RWPE2 (cell line): Measurements from ENCODE around the gene ZYG11B.

ENCODE experiments used
- ATAC-seq: fragments of 200-7000 bp; cut with Tn5 transposase; 3 replicates; pipeline ENCODE4 v1.9.1; 2021; ENCODE audit warnings: low read depth
- DNase-seq: peaks from one replicate; pipeline ENCODE4 v3.0.0-alpha.2; 2020; ENCODE audit warnings: low spot score
- H3K27ac ChIP-seq: fragments of 450-650 bp; 2 replicates; pipeline ENCODE4 v1.5.1; 2017; ENCODE audit warnings: mild to moderate bottlenecking; ENCODE audit not compliant: poor library complexity, severe bottlenecking
- H3K27me3 ChIP-seq: fragments of 250-450 bp; sonication (Bioruptor Pico); 2 replicates; pipeline ENCODE4 v1.5.1; 2021; ENCODE audit warnings: mild to moderate bottlenecking, moderate library complexity; ENCODE audit not compliant: insufficient read depth, poor library complexity, severe bottlenecking
- H3K36me3 ChIP-seq: fragments of 250-450 bp; sonication (Bioruptor Pico); 2 replicates; pipeline ENCODE4 v1.5.1; 2020; ENCODE audit warnings: low read depth, mild to moderate bottlenecking, moderate library complexity
- H3K4me1 ChIP-seq: fragments of 250-450 bp; sonication (Bioruptor Pico); 2 replicates; pipeline ENCODE4 v1.5.1; 2021; ENCODE audit warnings: mild to moderate bottlenecking, moderate library complexity; ENCODE audit not compliant: insufficient read depth, poor library complexity, severe bottlenecking
- H3K4me3 ChIP-seq: fragments of 250-450 bp; sonication (Bioruptor Pico); 2 replicates; pipeline ENCODE4 v1.5.1; 2021; ENCODE audit warnings: mild to moderate bottlenecking, moderate library complexity; ENCODE audit not compliant: severe bottlenecking
- H3K9me3 ChIP-seq: fragments of 250-450 bp; sonication (Bioruptor Pico); 2 replicates; pipeline ENCODE4 v1.5.1; 2021; ENCODE audit warnings: mild to moderate bottlenecking, moderate library complexity; ENCODE audit not compliant: severe bottlenecking
- TF ChIP-seq, protein P1 (sequence below): fragments of 450-650 bp; IDR thresholded peaks from one replicate; pipeline ENCODE4 v1.5.1; 2017; ENCODE audit warnings: mild to moderate bottlenecking, moderate library complexity; ENCODE audit not compliant: poor library complexity, severe bottlenecking

The ZYG11B gene

DNA sequence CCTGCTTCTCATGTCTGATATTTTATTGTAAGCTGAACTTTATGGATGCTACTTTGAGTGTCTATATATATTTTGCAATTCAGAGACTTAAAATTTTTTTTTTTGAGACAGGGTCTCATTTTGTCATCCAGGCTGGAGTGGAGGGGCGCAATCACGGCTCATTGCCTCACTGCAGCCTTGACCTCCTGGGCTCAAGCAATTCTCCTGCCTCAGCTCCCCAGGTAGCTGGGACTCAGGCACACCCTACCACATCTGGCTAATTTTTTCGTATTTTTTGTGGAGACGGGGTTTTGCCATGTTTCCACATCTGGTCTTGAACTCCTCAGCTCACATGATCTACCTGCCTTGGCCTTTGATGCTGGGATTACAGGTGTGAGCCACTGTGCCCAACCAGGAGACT is 124.7 kb downstream of the ZYG11B start:
- Histone ChIP-seq H3K27ac (no peak overlapping the region), H3K9me3 (no peaks in the 10 kb centered on the region), H3K4me1 (no peaks in the 10 kb centered on the region), H3K36me3 (peaks cover 5% of the 10 kb centered on the region), H3K27me3 (no peaks in the 10 kb centered on the region), H3K4me3 (no peak overlapping the region)
- ATAC-seq (no peak), DNase-seq (no peak)
- TF ChIP-seq, protein P1, sequence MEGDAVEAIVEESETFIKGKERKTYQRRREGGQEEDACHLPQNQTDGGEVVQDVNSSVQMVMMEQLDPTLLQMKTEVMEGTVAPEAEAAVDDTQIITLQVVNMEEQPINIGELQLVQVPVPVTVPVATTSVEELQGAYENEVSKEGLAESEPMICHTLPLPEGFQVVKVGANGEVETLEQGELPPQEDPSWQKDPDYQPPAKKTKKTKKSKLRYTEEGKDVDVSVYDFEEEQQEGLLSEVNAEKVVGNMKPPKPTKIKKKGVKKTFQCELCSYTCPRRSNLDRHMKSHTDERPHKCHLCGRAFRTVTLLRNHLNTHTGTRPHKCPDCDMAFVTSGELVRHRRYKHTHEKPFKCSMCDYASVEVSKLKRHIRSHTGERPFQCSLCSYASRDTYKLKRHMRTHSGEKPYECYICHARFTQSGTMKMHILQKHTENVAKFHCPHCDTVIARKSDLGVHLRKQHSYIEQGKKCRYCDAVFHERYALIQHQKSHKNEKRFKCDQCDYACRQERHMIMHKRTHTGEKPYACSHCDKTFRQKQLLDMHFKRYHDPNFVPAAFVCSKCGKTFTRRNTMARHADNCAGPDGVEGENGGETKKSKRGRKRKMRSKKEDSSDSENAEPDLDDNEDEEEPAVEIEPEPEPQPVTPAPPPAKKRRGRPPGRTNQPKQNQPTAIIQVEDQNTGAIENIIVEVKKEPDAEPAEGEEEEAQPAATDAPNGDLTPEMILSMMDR = no peak

DNA sequence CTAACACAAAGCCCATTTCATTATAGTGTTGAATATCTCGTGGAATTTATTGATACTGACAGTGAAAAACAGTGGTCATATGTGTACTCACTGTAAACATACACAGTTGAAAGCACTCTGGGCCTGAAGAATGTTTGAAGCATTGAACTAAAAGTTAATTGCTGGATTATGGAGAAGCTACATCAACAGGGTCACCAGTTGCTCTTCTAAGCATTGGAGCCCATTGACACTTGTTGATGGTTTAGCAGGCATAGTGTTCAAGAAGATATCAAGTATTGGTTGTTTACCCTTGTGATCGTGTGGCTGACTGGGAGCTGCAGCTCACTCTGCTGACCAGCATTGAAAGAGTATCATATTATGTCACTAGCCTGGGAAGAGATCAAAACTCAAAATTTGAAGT is 126.6 kb downstream of the ZYG11B start:
- no peaks in the 10 kb centered on the region for H3K4me1 ChIP-seq
- H3K36me3 ChIP-seq = peaks cover 15% of the 10 kb centered on the region
- H3K27me3 ChIP-seq = no peaks in the 10 kb centered on the region
- no peaks in the 10 kb centered on the region for H3K9me3 ChIP-seq
- no peak for DNase-seq
- no peak for ATAC-seq
- TF ChIP-seq, protein P1 = no peak
- no peak overlapping the region for H3K27ac ChIP-seq
- no peak overlapping the region for H3K4me3 ChIP-seq

DNA sequence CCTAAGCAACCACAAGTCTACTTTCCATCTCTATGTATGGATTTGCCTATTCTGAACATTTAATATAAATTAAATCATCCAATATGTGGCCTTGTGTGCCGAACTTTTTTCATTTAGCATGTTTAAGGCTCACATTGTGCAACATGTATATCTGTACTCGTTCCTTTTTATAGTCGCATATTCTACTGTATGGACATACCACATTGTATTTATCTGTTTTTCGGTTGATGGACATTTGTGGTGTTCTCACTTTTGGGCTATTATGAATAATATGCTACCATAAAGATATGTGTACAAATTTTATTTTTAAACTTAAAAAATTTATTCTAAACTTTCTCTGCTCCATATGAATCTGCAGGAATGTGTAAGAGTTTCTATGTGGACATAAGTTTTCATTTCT is 129.3 kb downstream of the ZYG11B start:
- H3K4me1 ChIP-seq = peaks cover 7% of the 10 kb centered on the region
- TF ChIP-seq, protein P1 = no peak
- H3K9me3 ChIP-seq = no peaks in the 10 kb centered on the region
- H3K4me3 ChIP-seq = no peak overlapping the region
- ATAC-seq (no peak), DNase-seq (no peak)
- no peak overlapping the region for H3K27ac ChIP-seq
- H3K27me3 ChIP-seq = no peaks in the 10 kb centered on the region
- peaks cover 16% of the 10 kb centered on the region for H3K36me3 ChIP-seq

DNA sequence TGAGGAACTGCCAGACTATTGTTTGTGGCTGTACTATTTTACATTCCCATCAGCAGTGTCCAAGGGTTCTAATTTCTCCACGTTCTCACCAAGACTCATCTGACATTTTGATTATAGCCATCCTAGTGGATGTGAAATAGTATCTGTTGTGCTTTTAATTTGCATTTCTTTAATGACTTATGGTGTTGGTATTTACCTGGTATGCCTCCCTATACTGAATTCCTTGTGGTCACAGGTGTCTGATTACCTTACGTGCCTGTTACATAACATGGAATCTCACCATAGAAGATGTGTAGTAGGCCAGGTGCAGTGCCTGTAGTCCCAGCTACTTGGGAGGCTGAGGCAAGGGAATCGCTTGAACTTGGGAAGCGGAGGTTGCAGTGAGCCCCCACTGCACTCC is 129.8 kb downstream of the ZYG11B start:
- H3K9me3 ChIP-seq = no peaks in the 10 kb centered on the region
- DNase-seq (no peak), ATAC-seq (peak; percentile 88)
- peaks cover 12% of the 10 kb centered on the region for H3K4me1 ChIP-seq
- H3K27ac ChIP-seq = no peak overlapping the region
- peaks cover 20% of the 10 kb centered on the region for H3K36me3 ChIP-seq
- TF ChIP-seq, protein P1 = no peak
- no peak overlapping the region for H3K4me3 ChIP-seq
- H3K27me3 ChIP-seq = no peaks in the 10 kb centered on the region

DNA sequence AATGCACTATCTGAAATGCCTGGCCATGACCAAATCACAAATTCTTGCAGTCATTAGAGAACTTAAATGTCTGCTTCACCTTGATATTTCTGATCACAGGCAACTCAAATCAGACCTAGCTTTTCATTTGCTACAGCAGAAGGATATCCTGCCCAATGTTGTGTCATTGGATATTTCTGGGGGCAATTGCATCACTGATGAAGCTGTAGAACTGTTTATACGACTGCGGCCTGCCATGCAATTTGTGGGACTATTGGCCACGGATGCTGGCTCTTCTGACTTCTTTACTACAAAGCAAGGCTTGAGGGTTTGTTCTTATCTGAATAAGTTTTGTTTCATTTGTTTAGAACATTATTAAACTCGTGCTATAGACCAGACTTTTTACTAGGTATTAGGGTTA is 131.2 kb downstream of the ZYG11B start:
- Histone ChIP-seq H3K27ac (no peak overlapping the region), H3K4me1 (peaks cover 12% of the 10 kb centered on the region), H3K36me3 (peaks cover 21% of the 10 kb centered on the region), H3K4me3 (no peak overlapping the region), H3K9me3 (no peaks in the 10 kb centered on the region), H3K27me3 (no peaks in the 10 kb centered on the region)
- ATAC-seq (no peak), DNase-seq (no peak)
- TF ChIP-seq, protein P1 = no peak
